IPS-18a (cell line): ENCODE results near the gene ACTRT2.

Experiments
- H3K27ac ChIP-seq: one replicate; pipeline ENCODE4 v1.5.1; 2013; ENCODE audit warnings: low read length
- H3K27me3 ChIP-seq: one replicate; pipeline ENCODE4 v1.6.1; 2013; ENCODE audit warnings: mild to moderate bottlenecking, low read length; ENCODE audit not compliant: control insufficient read depth, insufficient read depth
- H3K36me3 ChIP-seq: one replicate; pipeline ENCODE4 v1.6.1; 2013; ENCODE audit warnings: low read depth, low read length; ENCODE audit not compliant: control insufficient read depth
- H3K4me1 ChIP-seq: one replicate; pipeline ENCODE4 v1.6.1; 2013; ENCODE audit warnings: low read depth, low read length; ENCODE audit not compliant: control insufficient read depth
- H3K4me3 ChIP-seq: one replicate; pipeline ENCODE4 v1.5.1; 2013; ENCODE audit warnings: low read length
- H3K9ac ChIP-seq: one replicate; pipeline ENCODE4 v1.6.1; 2013; ENCODE audit warnings: mild to moderate bottlenecking, low read length, moderate library complexity
- H3K9me3 ChIP-seq: one replicate; pipeline ENCODE4 v1.6.1; 2013; ENCODE audit warnings: low read depth, low read length; ENCODE audit not compliant: control insufficient read depth

The ACTRT2 gene

GRCh38 chr1:2979191-2980072 is 41.8 kb upstream of the ACTRT2 start:
- H3K27ac ChIP-seq: no peak overlapping the region
- no peaks in the 10 kb centered on the region for H3K4me1 ChIP-seq
- H3K4me3 ChIP-seq: no peak overlapping the region
- no peaks in the 10 kb centered on the region for H3K36me3 ChIP-seq
- H3K9me3 ChIP-seq: no peaks in the 10 kb centered on the region
- H3K9ac ChIP-seq: no peak overlapping the region
- H3K27me3 ChIP-seq: no peaks in the 10 kb centered on the region

DNA sequence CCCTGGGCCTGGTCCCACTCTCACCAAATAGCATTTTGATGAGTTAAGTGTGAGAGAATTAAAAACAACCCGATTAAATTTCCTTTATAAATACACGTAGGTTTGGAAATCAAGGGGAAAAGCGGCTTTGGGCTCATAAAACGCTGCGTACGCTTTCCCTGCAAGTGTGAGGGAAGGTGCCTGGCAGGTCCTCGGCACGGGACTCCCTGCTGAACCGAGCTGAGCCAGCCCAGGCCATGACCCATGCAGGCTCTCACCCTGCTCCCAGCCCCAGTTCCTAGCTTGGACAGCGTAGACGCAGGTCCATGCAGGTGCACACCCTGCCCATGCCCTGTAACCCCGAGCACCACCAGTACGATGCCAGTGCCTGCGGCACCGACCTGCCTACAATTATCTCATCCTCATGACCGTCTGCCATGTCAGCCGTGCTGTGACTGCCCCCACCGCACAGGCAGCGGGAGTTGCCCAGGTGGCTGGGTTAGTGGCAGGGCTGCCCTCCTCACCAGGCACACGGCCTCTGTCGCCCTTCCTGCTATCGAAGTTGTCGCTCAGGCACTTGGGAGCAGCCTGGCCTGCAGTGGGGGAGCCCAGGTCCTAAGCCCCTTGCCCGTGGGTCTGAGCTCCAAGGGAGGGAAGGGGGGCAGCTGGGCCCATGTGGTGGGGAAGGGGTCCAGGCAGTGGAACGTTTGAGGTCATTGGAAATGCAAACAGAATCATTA is 41.0 kb upstream of the ACTRT2 start:
- Histone ChIP-seq H3K9me3 (no peaks in the 10 kb centered on the region), H3K27ac (no peak overlapping the region), H3K9ac (no peak overlapping the region), H3K4me3 (no peak overlapping the region), H3K27me3 (no peaks in the 10 kb centered on the region), H3K36me3 (no peaks in the 10 kb centered on the region), H3K4me1 (no peaks in the 10 kb centered on the region)

GRCh38 chr1:2980849-2981248 is 40.4 kb upstream of the ACTRT2 start:
- no peak overlapping the region for H3K9ac ChIP-seq
- H3K9me3 ChIP-seq: no peaks in the 10 kb centered on the region
- H3K4me3 ChIP-seq: no peak overlapping the region
- no peak overlapping the region for H3K27ac ChIP-seq
- H3K36me3 ChIP-seq: no peaks in the 10 kb centered on the region
- no peaks in the 10 kb centered on the region for H3K4me1 ChIP-seq
- no peaks in the 10 kb centered on the region for H3K27me3 ChIP-seq

DNA sequence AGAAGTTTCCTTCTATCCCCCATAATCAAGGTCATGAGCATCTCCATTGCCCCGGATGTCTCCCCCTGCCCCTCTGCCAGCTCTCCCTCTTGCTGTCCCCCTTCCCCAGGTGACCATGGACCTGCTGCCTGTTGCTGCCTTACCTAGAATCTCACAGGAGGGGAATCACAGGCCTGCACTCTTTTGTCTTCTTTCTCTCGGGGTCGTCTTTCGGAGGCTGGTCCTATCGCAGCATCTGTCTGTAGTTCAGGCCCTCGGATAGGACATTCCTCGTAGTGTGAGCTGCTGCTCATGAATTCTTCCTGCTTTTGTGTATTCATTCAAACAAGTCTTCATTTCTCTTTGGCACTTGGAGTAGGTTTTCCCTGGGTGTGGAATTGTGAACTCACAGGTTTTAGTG is 39.9 kb upstream of the ACTRT2 start:
- Histone ChIP-seq H3K9ac (no peak overlapping the region), H3K27me3 (no peaks in the 10 kb centered on the region), H3K36me3 (no peaks in the 10 kb centered on the region), H3K4me3 (no peak overlapping the region), H3K4me1 (no peaks in the 10 kb centered on the region), H3K9me3 (no peaks in the 10 kb centered on the region), H3K27ac (no peak overlapping the region)

DNA sequence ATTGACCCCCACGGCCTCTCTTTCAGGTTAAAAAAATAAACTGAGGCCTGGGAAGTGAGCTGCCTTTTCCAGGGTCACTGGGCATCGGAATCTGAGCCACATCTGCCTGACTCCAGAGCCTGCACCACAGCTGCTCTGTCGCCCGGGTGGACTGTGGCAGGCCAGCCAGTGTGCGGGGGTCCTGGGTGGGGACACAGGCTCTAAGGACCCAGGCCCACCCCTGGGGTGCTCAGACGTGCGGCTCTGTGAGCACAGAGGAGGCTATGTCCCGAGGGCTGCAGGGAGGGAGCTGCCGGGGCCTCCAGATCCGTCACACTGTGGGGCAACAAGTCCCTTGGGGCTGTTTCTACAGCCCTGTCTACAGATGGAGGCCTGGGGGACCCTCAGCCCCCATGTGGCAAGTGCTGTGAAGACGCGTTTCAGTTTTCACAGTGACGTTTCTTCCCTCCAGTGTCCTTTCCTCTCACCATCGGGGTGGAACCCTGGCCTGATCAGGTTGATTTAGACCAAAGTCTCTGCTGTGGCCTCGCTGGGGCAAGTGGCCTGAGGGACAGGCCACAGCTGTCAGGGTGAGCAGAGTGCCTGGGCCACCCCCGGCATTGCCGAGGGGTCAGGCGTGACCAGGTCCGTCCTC is 39.2 kb upstream of the ACTRT2 start:
- no peak overlapping the region for H3K9ac ChIP-seq
- no peaks in the 10 kb centered on the region for H3K9me3 ChIP-seq
- H3K27me3 ChIP-seq: no peaks in the 10 kb centered on the region
- H3K36me3 ChIP-seq: no peaks in the 10 kb centered on the region
- H3K27ac ChIP-seq: no peak overlapping the region
- no peaks in the 10 kb centered on the region for H3K4me1 ChIP-seq
- no peak overlapping the region for H3K4me3 ChIP-seq

DNA sequence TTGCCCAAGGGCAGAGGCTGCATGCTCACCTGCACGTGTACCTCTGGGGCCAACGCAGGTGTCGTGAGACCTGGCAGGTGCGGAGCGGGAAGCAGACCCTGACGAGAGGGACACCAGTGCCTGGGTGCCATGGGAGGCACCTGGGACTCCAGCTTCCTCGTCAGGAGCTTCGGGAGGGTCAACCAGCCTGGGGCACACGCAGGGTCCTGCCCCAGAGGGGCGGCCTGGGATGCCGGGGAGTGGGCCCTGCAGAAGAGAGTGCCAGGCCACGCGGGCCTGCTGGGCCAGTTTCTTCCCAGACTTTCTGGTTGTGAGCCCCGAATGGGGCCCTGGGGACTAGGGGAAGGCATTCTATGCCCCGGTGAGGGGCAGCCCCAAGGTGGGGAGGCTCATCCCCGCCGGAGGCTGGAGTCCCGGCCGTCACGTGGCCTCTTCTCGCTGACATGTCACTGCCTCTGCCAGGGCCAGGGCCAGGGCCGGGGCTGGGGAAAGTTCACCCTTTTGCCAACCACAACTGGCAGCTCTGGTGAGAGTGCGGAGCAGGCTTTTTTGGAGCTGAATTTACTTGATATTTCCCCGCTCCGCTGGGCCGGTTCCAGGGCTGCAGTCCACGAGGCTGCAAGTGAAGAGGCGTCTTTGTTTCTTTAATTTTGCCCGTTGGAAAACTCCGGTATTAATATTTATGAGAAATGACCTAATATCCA is 38.5 kb upstream of the ACTRT2 start:
- H3K9ac ChIP-seq: no peak overlapping the region
- no peak overlapping the region for H3K27ac ChIP-seq
- H3K4me3 ChIP-seq: no peak overlapping the region
- no peaks in the 10 kb centered on the region for H3K9me3 ChIP-seq
- H3K4me1 ChIP-seq: no peaks in the 10 kb centered on the region
- no peaks in the 10 kb centered on the region for H3K36me3 ChIP-seq
- H3K27me3 ChIP-seq: no peaks in the 10 kb centered on the region

DNA sequence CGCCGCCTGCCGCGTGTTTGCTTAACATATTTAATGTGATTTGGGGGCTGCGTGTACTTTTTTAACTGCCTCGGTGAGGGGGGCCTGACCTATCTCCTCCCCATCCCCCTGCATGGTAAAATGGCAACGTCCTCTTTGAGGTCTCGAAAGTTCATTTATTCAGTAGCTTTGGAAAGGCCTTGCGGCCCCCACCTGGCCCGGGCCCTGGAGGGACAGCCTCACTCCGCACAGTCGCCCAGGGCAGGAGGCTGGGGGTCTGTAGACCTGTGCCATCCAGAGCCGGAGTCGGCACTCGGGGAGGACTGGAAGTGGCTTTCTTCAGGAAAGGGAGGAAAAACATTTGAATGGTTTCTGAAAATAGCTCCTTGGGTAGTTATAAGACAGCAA is 38.0 kb upstream of the ACTRT2 start:
- Histone ChIP-seq H3K9me3 (no peaks in the 10 kb centered on the region), H3K4me1 (no peaks in the 10 kb centered on the region), H3K27me3 (no peaks in the 10 kb centered on the region), H3K4me3 (no peak overlapping the region), H3K9ac (no peak overlapping the region), H3K36me3 (no peaks in the 10 kb centered on the region), H3K27ac (no peak overlapping the region)

DNA sequence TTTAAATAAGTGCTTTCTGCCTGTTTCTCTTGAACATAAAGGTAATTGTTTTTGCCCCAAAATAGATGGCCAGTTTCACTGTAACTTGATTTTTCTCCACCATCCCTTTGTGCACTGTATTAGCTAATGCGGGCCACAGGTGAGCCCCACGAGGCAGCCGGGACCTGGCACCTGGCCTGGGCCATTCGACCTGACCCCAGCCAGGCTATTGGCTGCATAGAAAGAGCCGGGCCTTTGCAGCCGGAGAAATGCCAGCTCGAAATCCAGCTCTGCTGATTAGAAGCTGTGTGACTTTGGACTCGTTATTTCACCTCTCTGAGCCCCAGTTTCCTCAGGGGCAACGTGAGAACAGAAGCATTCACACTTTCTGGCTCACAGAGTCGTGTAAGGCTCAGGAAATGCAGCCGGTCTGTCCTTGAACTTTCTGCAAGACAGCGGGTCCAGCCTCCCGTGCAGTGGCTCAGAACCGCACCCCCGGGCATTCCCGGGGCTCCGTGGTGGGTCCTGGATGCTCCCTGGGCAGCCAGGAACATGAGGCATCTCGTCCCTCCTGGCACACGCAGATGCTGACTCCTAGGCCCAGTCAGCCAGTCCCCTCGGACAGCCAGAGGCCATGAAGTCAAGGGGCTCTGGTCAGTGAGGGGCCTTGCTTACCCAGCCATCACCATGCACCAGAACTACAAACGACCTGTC is 37.4 kb upstream of the ACTRT2 start:
- Histone ChIP-seq H3K27ac (no peak overlapping the region), H3K27me3 (no peaks in the 10 kb centered on the region), H3K9ac (no peak overlapping the region), H3K36me3 (no peaks in the 10 kb centered on the region), H3K4me3 (no peak overlapping the region), H3K4me1 (no peaks in the 10 kb centered on the region), H3K9me3 (no peaks in the 10 kb centered on the region)

DNA sequence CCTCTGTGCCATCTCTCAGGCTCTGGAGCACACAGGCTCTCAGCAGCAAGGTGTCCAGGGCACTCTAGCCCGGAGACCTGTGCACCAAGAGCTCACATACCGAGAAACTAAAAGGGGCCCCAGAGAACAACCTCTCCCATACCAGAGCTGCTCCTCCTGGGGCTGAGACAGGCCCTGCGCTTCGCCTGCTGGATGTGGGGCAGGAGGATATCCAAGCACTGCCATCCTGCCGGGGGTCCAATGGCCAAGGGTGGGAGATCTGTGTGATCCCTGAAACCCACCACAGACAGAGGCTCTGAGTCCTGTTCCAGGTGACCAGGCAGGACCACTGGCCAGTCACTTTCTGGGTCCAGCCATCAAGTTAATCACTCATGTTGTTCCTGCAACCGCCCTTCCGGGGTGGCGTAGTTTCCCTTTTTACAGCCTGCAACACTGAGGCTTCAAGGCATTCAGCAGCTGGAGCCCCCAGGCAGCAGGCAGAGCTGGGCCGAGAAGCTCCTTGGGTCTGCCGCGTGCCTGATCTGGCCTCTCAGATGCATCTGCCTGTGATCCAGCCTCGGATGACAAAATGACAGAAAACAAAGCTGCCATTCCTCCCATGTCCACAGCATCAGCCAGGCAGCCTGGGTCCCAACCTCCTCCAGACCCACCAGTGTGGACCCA is 36.7 kb upstream of the ACTRT2 start:
- no peaks in the 10 kb centered on the region for H3K9me3 ChIP-seq

DNA sequence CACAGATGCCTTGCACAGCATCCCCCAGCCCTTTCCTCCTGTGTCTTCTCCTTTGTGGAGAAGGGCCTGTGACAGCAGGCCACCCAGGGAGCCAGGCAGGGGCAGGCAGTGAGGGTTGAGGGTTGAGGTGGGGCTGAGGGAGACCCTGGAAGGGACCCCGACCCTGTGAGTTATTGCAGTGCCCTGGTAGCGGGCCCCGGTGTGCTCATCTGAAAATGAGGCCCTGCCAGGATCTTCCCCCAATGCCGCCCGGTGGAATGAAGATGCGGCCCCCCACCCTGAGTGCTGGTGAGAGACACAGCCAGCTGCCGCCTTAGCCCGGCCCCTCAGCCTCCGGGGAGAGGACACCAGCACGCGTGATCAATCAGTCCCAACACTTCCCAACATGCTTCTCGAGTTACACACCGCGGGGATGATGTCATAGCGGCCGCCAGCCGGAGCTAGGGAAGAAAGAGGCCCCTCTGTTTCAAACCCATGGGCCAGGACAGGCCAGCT is 36.2 kb upstream of the ACTRT2 start:
- Histone ChIP-seq H3K9ac (no peak overlapping the region), H3K4me1 (no peaks in the 10 kb centered on the region), H3K9me3 (no peaks in the 10 kb centered on the region), H3K4me3 (no peak overlapping the region), H3K27me3 (no peaks in the 10 kb centered on the region), H3K36me3 (no peaks in the 10 kb centered on the region), H3K27ac (no peak overlapping the region)

More for the DNA sequence above, 36.7 kb upstream of the ACTRT2 start:
- H3K27ac ChIP-seq: no peak overlapping the region
- H3K4me1 ChIP-seq: no peaks in the 10 kb centered on the region
- no peak overlapping the region for H3K4me3 ChIP-seq
- no peaks in the 10 kb centered on the region for H3K36me3 ChIP-seq
- H3K9ac ChIP-seq: no peak overlapping the region
- no peaks in the 10 kb centered on the region for H3K27me3 ChIP-seq
